Kidney (tissue), 14 donors: ENCODE measurements around the gene IKZF1. TPM values are rescaled to one million over a fixed set of nuclear protein-coding genes. Genes with fewer than 3 reads are reported as not detected.

Experiments
- DNase-seq, 5 donors: peaks; one replicate each; pipeline ENCODE4 v3.0.0-alpha.2; 2013 to 2020
- FAIRE-seq: peaks from 2 replicates; lab custom pipeline; 2012; peaks lifted over from hg19 to GRCh38; lab: Jason Lieb, UNC
- H3K27ac ChIP-seq, 2 donors: one replicate each; pipeline ENCODE4 v1.7.0; 2013; ENCODE audit warnings: low read depth in 2 of 2, low read length in 2 of 2, inconsistent platforms in 1 of 2
- H3K27me3 ChIP-seq: one replicate; pipeline ENCODE4 v1.7.1; 2013; ENCODE audit warnings: low read length, inconsistent platforms; ENCODE audit not compliant: control insufficient read depth, insufficient read depth
- H3K36me3 ChIP-seq, 3 donors: one replicate each; pipeline versions ENCODE4 v1.7.0 to v1.7.1; 2013; ENCODE audit warnings: low read length in 3 of 3, control low read depth in 1 of 3, inconsistent platforms in 1 of 3; ENCODE audit not compliant: insufficient read depth in 3 of 3, control insufficient read depth in 2 of 3
- H3K4me1 ChIP-seq, 3 donors: one replicate each; pipeline versions ENCODE4 v1.7.0 to v1.7.1; 2013; ENCODE audit warnings: low read length in 3 of 3, inconsistent platforms in 1 of 3, low read depth in 1 of 3; ENCODE audit not compliant: control insufficient read depth in 2 of 3, insufficient read depth in 2 of 3
- H3K4me3 ChIP-seq, 3 donors: one replicate each; pipeline versions ENCODE4 v1.7.0 to v1.8.1; 2013; ENCODE audit warnings: low read length in 3 of 3, control low read depth in 1 of 3, inconsistent platforms in 1 of 3
- H3K9ac ChIP-seq, 3 donors: one replicate each; pipeline versions ENCODE4 v1.7.0 to v1.7.1; 2013; ENCODE audit warnings: low read length in 3 of 3, control low read depth in 1 of 3, inconsistent platforms in 1 of 3
- H3K9me3 ChIP-seq, 3 donors: one replicate each; pipeline versions ENCODE4 v1.7.0 to v1.7.1; 2013; ENCODE audit warnings: low read length in 3 of 3, control low read depth in 1 of 3, inconsistent platforms in 1 of 3; ENCODE audit not compliant: control insufficient read depth in 2 of 3, insufficient read depth in 1 of 3
- intact Hi-C: fragments of 100-400 bp; cut with DNase I; formaldehyde crosslinking; loops from one replicate; pipeline ENCODE4 v1.11.1; 2022
- polyA plus RNA-seq: library from polyadenylated mRNA; stranded (reverse); fragments of 350-450 nt; fragmentation: Illumina TruSeq; extraction: RNeasy Lipid Tissue Mini Kit (QIAGEN cat#74804); gene quantifications from one replicate; pipeline ENCODE4 v1.2.3, GENCODE V29; 2014; ENCODE audit warnings: low read depth, low replicate concordance; ENCODE audit not compliant: insufficient read depth
- total RNA-seq: library from RNA; stranded (reverse); fragmentation: NEBNext Ultra II Directional; extraction: Animal tissue kit (Norgen Biotek cat#: 25700); gene quantifications from one replicate; pipeline ENCODE4 v1.2.1, GENCODE V29; 2021
- TF ChIP-seq, protein P1 (sequence below): IDR thresholded peaks from 3 replicates; pipeline ENCODE4 v1.5.1; 2012; ENCODE audit warnings: mild to moderate bottlenecking, moderate library complexity, borderline replicate concordance; ENCODE audit not compliant: insufficient read depth; ENCODE audit errors: extremely low read depth
- donor health status: control.
- donor health status: control.
- donor health status: control.
- donor health status: control.
- donor health status: control.
- donor health status: DM: yes; HTN: yes; CAD: no.
- donor health status: Normal renal cell carcinoma (clear cell type).

The IKZF1 gene
- total and polyA plus RNA-seq, 2 donors from 2014 or later: 0.52 to 36.8 TPM

GRCh38 chr7:50292165-50292757 is 12.3 kb upstream of the IKZF1 start:
- intact Hi-C loops: no loop called here
- H3K9me3 ChIP-seq: no peaks in the 10 kb centered on the region
- H3K4me3 ChIP-seq: no peak overlapping the region
- FAIRE-seq (no peak), DNase-seq (no peak)
- H3K4me1 ChIP-seq: no peaks in the 10 kb centered on the region
- H3K27ac ChIP-seq: no peak overlapping the region
- H3K27me3 ChIP-seq: no peaks in the 10 kb centered on the region
- TF ChIP-seq, protein P1, sequence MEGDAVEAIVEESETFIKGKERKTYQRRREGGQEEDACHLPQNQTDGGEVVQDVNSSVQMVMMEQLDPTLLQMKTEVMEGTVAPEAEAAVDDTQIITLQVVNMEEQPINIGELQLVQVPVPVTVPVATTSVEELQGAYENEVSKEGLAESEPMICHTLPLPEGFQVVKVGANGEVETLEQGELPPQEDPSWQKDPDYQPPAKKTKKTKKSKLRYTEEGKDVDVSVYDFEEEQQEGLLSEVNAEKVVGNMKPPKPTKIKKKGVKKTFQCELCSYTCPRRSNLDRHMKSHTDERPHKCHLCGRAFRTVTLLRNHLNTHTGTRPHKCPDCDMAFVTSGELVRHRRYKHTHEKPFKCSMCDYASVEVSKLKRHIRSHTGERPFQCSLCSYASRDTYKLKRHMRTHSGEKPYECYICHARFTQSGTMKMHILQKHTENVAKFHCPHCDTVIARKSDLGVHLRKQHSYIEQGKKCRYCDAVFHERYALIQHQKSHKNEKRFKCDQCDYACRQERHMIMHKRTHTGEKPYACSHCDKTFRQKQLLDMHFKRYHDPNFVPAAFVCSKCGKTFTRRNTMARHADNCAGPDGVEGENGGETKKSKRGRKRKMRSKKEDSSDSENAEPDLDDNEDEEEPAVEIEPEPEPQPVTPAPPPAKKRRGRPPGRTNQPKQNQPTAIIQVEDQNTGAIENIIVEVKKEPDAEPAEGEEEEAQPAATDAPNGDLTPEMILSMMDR: no peak
- no peaks in the 10 kb centered on the region for H3K36me3 ChIP-seq
- no peak overlapping the region for H3K9ac ChIP-seq

- Histone ChIP-seq H3K36me3 (no peaks in the 10 kb centered on the region), H3K27me3 (no peaks in the 10 kb centered on the region), H3K9ac (no peak overlapping the region), H3K9me3 (no peaks in the 10 kb centered on the region), H3K27ac (no peak overlapping the region), H3K4me1 (no peaks in the 10 kb centered on the region), H3K4me3 (no peak overlapping the region)
- no peak for DNase-seq
- TF ChIP-seq, protein P1: no peak
- intact Hi-C loops: no loop called here
- no peak for FAIRE-seq
Measured at GRCh38 chr7:50292763-50293162, 11.8 kb upstream of the IKZF1 start.

DNA sequence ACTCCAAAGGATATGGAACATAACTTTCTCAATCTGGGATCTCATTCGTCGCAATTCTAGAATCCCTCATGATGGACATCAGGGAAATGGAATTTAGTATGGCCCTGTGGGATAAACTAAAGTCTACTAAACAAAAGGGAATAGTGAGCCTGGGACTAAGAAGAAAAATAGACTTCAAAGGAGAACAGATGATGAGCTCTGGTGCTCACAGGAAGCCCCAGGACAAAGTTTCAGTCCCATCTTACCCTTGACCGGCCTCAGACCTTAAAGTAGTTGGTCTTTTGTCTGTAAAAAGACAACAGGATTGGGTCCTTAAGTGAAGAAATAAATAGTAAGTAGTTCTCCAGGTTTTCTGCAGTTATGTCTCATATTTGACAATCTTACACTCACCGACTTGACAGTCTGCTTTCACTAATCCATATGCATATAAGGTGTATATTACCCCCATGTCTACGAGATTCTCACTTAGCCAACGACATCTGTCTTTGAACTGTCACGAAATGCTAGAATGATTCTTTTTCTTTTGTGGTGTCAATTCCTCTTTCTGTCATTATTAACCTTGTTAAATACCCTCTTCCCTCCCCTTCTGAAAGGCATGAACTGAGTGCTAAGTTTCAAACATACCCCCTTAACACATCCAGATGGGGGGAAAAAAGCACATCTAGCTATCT is 10.9 kb upstream of the IKZF1 start:
- TF ChIP-seq, protein P1: no peak
- Histone ChIP-seq H3K9ac (no peak overlapping the region), H3K27ac (no peak overlapping the region), H3K4me1 (no peaks in the 10 kb centered on the region), H3K4me3 (no peak overlapping the region), H3K9me3 (no peaks in the 10 kb centered on the region), H3K36me3 (no peaks in the 10 kb centered on the region), H3K27me3 (no peaks in the 10 kb centered on the region)
- intact Hi-C loops: no loop called here
- FAIRE-seq (no peak), DNase-seq (no peak)
